Right atrium auricular region (tissue), 2 donors: ENCODE data around the gene NLN. TPM values are rescaled to one million over a fixed set of nuclear protein-coding genes. Genes with fewer than 3 reads are reported as not detected.
"Not testable (repeated sequence)": the region's sequence is repeated elsewhere in the genome, so short reads cannot be mapped to it uniquely, and the experiment has no call there.

Experiments used
- DNase-seq: peaks from one replicate; pipeline ENCODE4 v3.0.0-alpha.2; 2019; ENCODE audit warnings: low spot score
- H3K27ac ChIP-seq, 2 donors: fragments of 200-600 bp; sonication (generic); 1 replicate in 1 of 2; 2 replicates in 1 of 2; pipeline ENCODE4 v1.5.1; 2016 to 2019
- H3K27me3 ChIP-seq, 2 donors: fragments of 200-600 bp; sonication (generic); one replicate each; pipeline versions ENCODE4 v1.5.1 to v1.6.0; 2017 to 2019
- H3K36me3 ChIP-seq: fragments of 200-600 bp; sonication (generic); one replicate; pipeline ENCODE4 v1.5.1; 2016
- H3K4me1 ChIP-seq, 2 donors: fragments of 200-600 bp; sonication (generic); one replicate each; pipeline versions ENCODE4 v1.5.1 to v1.6.0; 2017 to 2019
- H3K4me3 ChIP-seq, 2 donors: fragments of 200-600 bp; sonication (generic); 1 replicate in 1 of 2; 2 replicates in 1 of 2; pipeline ENCODE4 v1.5.1; 2017 to 2019; ENCODE audit warnings: mild to moderate bottlenecking in 1 of 2, moderate library complexity in 1 of 2
- H3K9me3 ChIP-seq, 2 donors: fragments of 200-600 bp; sonication (generic); one replicate each; pipeline ENCODE4 v1.5.1; 2019
- CTCF ChIP-seq, 2 donors: fragments of 200-600 bp; sonication (generic); IDR thresholded peaks; one replicate each; pipeline ENCODE4 v1.5.1; 2019; ENCODE audit warnings: antibody characterized with exemption in 2 of 2
- total RNA-seq, 2 donors: library from RNA; depleted of rRNA; stranded (reverse); fragments of >200 nt; gene quantifications; one replicate each; pipeline ENCODE4 v1.1.0, GENCODE V29; 2016

The NLN gene
- total RNA-seq, 2 donors from 2014 or later: 5.9 to 7.2 TPM

- Histone ChIP-seq H3K9me3 (no peaks in the 10 kb centered on the region), H3K36me3 (no peaks in the 10 kb centered on the region), H3K4me1 (peaks cover 0 to 4% of the 10 kb centered on the region in 2 donors), H3K27ac (no peak overlapping the region), H3K4me3 (no peak overlapping the region), H3K27me3 (no peaks in the 10 kb centered on the region)
- TF ChIP-seq CTCF (IDR thresholded peaks at IDR 0.05): no peak
- no peak for DNase-seq
Measured at GRCh38 chr5:65727491-65728156, 5.6 kb downstream of the NLN start.

GRCh38 chr5:65728218-65728617 lies 6.2 kb downstream of the NLN start:
- Histone ChIP-seq H3K27me3 (no peaks in the 10 kb centered on the region), H3K36me3 (no peaks in the 10 kb centered on the region), H3K4me3 (no peak overlapping the region), H3K9me3 (no peaks in the 10 kb centered on the region), H3K4me1 (peaks cover 0 to 4% of the 10 kb centered on the region in 2 donors), H3K27ac (no peak overlapping the region)
- TF ChIP-seq CTCF (IDR thresholded peaks at IDR 0.05): no peak
- DNase-seq: no peak

GRCh38 chr5:65730910-65731309 lies 8.9 kb downstream of the NLN start:
- TF ChIP-seq CTCF (IDR thresholded peaks at IDR 0.05): no peak
- H3K9me3 ChIP-seq: no peaks in the 10 kb centered on the region
- no peak for DNase-seq

GRCh38 chr5:65732046-65732445 lies 10.0 kb downstream of the NLN start:
- H3K9me3 ChIP-seq, H3K4me1 ChIP-seq, H3K27me3 ChIP-seq, H3K4me3 ChIP-seq, H3K27ac ChIP-seq, H3K36me3 ChIP-seq, DNase-seq: not testable (repeated sequence)

More at GRCh38 chr5:65730910-65731309, 8.9 kb downstream of the NLN start:
- H3K27ac ChIP-seq: no peak overlapping the region
- no peaks in the 10 kb centered on the region for H3K4me1 ChIP-seq
- H3K27me3 ChIP-seq: no peaks in the 10 kb centered on the region
- no peak overlapping the region for H3K4me3 ChIP-seq
- H3K36me3 ChIP-seq: no peaks in the 10 kb centered on the region

- not testable (repeated sequence) for H3K4me1 ChIP-seq, H3K9me3 ChIP-seq, H3K27ac ChIP-seq, H3K27me3 ChIP-seq, H3K36me3 ChIP-seq, H3K4me3 ChIP-seq, DNase-seq
Measured at GRCh38 chr5:65734196-65734775, 12.3 kb downstream of the NLN start.

- H3K4me1 ChIP-seq: no peaks in the 10 kb centered on the region
- H3K4me3 ChIP-seq: no peak overlapping the region
- H3K27me3 ChIP-seq: no peaks in the 10 kb centered on the region
- DNase-seq: no peak
- no peaks in the 10 kb centered on the region for H3K9me3 ChIP-seq
- no peak for TF ChIP-seq CTCF (IDR thresholded peaks at IDR 0.05)
- H3K27ac ChIP-seq: no peak overlapping the region
- H3K36me3 ChIP-seq: no peaks in the 10 kb centered on the region
Measured at GRCh38 chr5:65734921-65735320, 12.9 kb downstream of the NLN start.

GRCh38 chr5:65736011-65736410 lies 14.0 kb downstream of the NLN start:
- no peak for DNase-seq
- Histone ChIP-seq H3K27me3 (no peaks in the 10 kb centered on the region), H3K9me3 (no peaks in the 10 kb centered on the region), H3K4me3 (no peak overlapping the region), H3K4me1 (no peaks in the 10 kb centered on the region), H3K27ac (no peak overlapping the region), H3K36me3 (no peaks in the 10 kb centered on the region)
- TF ChIP-seq CTCF (IDR thresholded peaks at IDR 0.05): no peak
